A549 (cell line): ENCODE data around the gene LY6G6D. TPM values are rescaled to one million over a fixed set of nuclear protein-coding genes. Genes with fewer than 3 reads are reported as not detected.

Source experiments
- ATAC-seq, 2 experiments: fragments of 200-7000 bp in 1 of 2; fragments of >200 bp in 1 of 2; cut with Nextera tagmentation in 1 of 2; cut with Tn5 transposase in 1 of 2; 3 replicates each; pipeline versions ENCODE4 v1.8.0 to v1.9.1; 2018 to 2020; ENCODE audit warnings: mild to moderate bottlenecking in 1 of 2, moderate library complexity in 1 of 2
- CTCF ChIA-PET: fragments of 300-600 bp; sonication (Branson Sonifier 250); formaldehyde crosslinking; extraction: SDS; loops from one replicate; lab custom pipeline; 2021; ENCODE audit warnings: antibody characterized with exemption, inconsistent platforms; lab: Yijun Ruan, JAX
- POLR2A ChIA-PET: fragments of 350-600 bp; formaldehyde crosslinking; extraction: SDS; loops from one replicate; lab custom pipeline; 2021; ENCODE audit warnings: antibody characterized with exemption, inconsistent platforms; lab: Yijun Ruan, JAX
- DNase-seq, 2 experiments: peaks; one replicate each; pipeline versions ENCODE4 v3.0.0 to v3.0.0-alpha.2; 2011 to 2016; ENCODE audit warnings: low read depth in 1 of 2, low spot score in 1 of 2
- FAIRE-seq: peaks from 2 replicates; lab custom pipeline; 2011; peaks lifted over from hg19 to GRCh38; lab: Jason Lieb, UNC
- H3K27ac ChIP-seq, 2 experiments: fragments of >200 bp; sonication (Bioruptor Twin); formaldehyde crosslinking; 3 replicates each; pipeline ENCODE4 v1.5.1; 2016 to 2017
- H3K4me1 ChIP-seq: fragments of >200 bp; sonication (Bioruptor Twin); formaldehyde crosslinking; 3 replicates; pipeline ENCODE4 v1.6.1; 2016
- H3K4me2 ChIP-seq: fragments of >200 bp; sonication (Bioruptor Twin); formaldehyde crosslinking; 3 replicates; pipeline ENCODE4 v1.6.1; 2016
- H3K4me3 ChIP-seq: fragments of >200 bp; sonication (Bioruptor Twin); formaldehyde crosslinking; 3 replicates; pipeline ENCODE4 v1.5.1; 2016
- H3K9me3 ChIP-seq: fragments of >200 bp; sonication (Bioruptor Twin); formaldehyde crosslinking; 3 replicates; pipeline ENCODE4 v1.6.1; 2016
- BCL3 ChIP-seq: fragments of >200 bp; sonication (Bioruptor Twin); formaldehyde crosslinking; IDR thresholded peaks from 3 replicates; pipeline ENCODE4 v1.6.1; 2016
- CEBPB ChIP-seq, 2 experiments: fragments of >200 bp in 1 of 2; sonication (Bioruptor Twin) in 1 of 2; formaldehyde crosslinking in 1 of 2; IDR thresholded peaks; 2 replicates each; pipeline ENCODE4 v1.6.1; 2012 to 2016
- CHD2 ChIP-seq: fragments of 150-350 bp; IDR thresholded peaks from 2 replicates; pipeline ENCODE4 v1.6.1; 2014; ENCODE audit warnings: low read length; ENCODE audit not compliant: partially characterized antibody
- E2F6 ChIP-seq: IDR thresholded peaks from 2 replicates; pipeline ENCODE4 v1.6.1; 2012; ENCODE audit warnings: low read depth, borderline replicate concordance
- EHF ChIP-seq: fragments of 250-450 bp; sonication (Bioruptor Pico); IDR thresholded peaks from 2 replicates; pipeline ENCODE4 v1.5.0; 2020; ENCODE audit warnings: mild to moderate bottlenecking
- EHMT2 ChIP-seq: fragments of 200-600 bp; sonication (generic); IDR thresholded peaks from 2 replicates; pipeline ENCODE4 v1.6.1; 2016; ENCODE audit warnings: antibody characterized with exemption, low read depth, mild to moderate bottlenecking, moderate library complexity
- ELK1 ChIP-seq: fragments of 150-350 bp; IDR thresholded peaks from 2 replicates; pipeline ENCODE4 v1.6.1; 2014; ENCODE audit warnings: low read depth, mild to moderate bottlenecking, low read length
- EP300 ChIP-seq, 2 experiments: fragments of >200 bp; sonication (Bioruptor Twin); formaldehyde crosslinking; IDR thresholded peaks; 2 replicates in 1 of 2; 3 replicates in 1 of 2; pipeline ENCODE4 v1.6.1; 2016 to 2017
- ESRRA ChIP-seq: fragments of 150-350 bp; IDR thresholded peaks from 2 replicates; pipeline ENCODE4 v1.6.1; 2014; ENCODE audit warnings: mild to moderate bottlenecking, low read length, borderline replicate concordance
- FOSB ChIP-seq: fragments of 250-450 bp; sonication (Bioruptor Pico); IDR thresholded peaks from 2 replicates; pipeline ENCODE4 v1.5.0; 2020; ENCODE audit warnings: mild to moderate bottlenecking, moderate library complexity
- GATA3 ChIP-seq: IDR thresholded peaks from 2 replicates; pipeline ENCODE4 v1.6.1; 2012; ENCODE audit warnings: borderline replicate concordance
- HDAC2 ChIP-seq: fragments of 200-600 bp; sonication (generic); IDR thresholded peaks from 2 replicates; pipeline ENCODE4 v1.6.1; 2016
- HES2 ChIP-seq: fragments of >200 bp; sonication (Bioruptor Twin); formaldehyde crosslinking; IDR thresholded peaks from 2 replicates; pipeline ENCODE4 v1.6.1; 2016
- HEYL ChIP-seq: fragments of 250-450 bp; sonication (Bioruptor Pico); IDR thresholded peaks from 2 replicates; pipeline ENCODE4 v1.8.0; 2021; ENCODE audit warnings: mild to moderate bottlenecking, moderate library complexity
- HOXA7 ChIP-seq: fragments of 250-450 bp; sonication (Bioruptor Pico); IDR thresholded peaks from 2 replicates; pipeline ENCODE4 v1.5.0; 2020; ENCODE audit warnings: mild to moderate bottlenecking, moderate library complexity
- HOXB13 ChIP-seq: fragments of 250-450 bp; sonication (Bioruptor Pico); IDR thresholded peaks from 2 replicates; pipeline ENCODE4 v1.5.0; 2020; ENCODE audit warnings: low read depth, mild to moderate bottlenecking, moderate library complexity
- JUN ChIP-seq, 2 experiments: fragments of >200 bp; sonication (Bioruptor Twin); formaldehyde crosslinking; IDR thresholded peaks; 2 replicates in 1 of 2; 3 replicates in 1 of 2; pipeline ENCODE4 v1.6.1; 2016 to 2017
- MAX ChIP-seq: IDR thresholded peaks from 2 replicates; pipeline ENCODE4 v1.6.1; 2012
- NPAS2 ChIP-seq: fragments of 250-450 bp; sonication (Bioruptor Pico); IDR thresholded peaks from 2 replicates; pipeline ENCODE4 v1.8.0; 2022; ENCODE audit warnings: mild to moderate bottlenecking, moderate library complexity, borderline replicate concordance
- POLR2AphosphoS2 ChIP-seq: conservative IDR thresholded peaks from 2 replicates; pipeline ENCODE4 v1.6.1; 2012; ENCODE audit warnings: low read length, improper control_type of control experiment, inconsistent platforms
- RARB ChIP-seq: fragments of 250-450 bp; sonication (Bioruptor Pico); IDR thresholded peaks from 2 replicates; pipeline ENCODE4 v1.8.0; 2021; ENCODE audit warnings: mild to moderate bottlenecking, moderate library complexity
- REST ChIP-seq: fragments of 200-600 bp; sonication (generic); IDR thresholded peaks from 2 replicates; pipeline ENCODE4 v1.6.1; 2016; ENCODE audit warnings: antibody characterized with exemption, mild to moderate bottlenecking, moderate library complexity
- SMC3 ChIP-seq: fragments of >200 bp; sonication (Bioruptor Twin); formaldehyde crosslinking; IDR thresholded peaks from 3 replicates; pipeline ENCODE4 v1.6.1; 2018; ENCODE audit warnings: inconsistent platforms
- TFCP2L1 ChIP-seq: fragments of 250-450 bp; sonication (Bioruptor Pico); IDR thresholded peaks from 2 replicates; pipeline ENCODE4 v1.5.0; 2021; ENCODE audit warnings: mild to moderate bottlenecking
- ZFP36 ChIP-seq: fragments of 450-650 bp; IDR thresholded peaks from 2 replicates; pipeline ENCODE4 v1.6.1; 2014; ENCODE audit warnings: borderline replicate concordance; ENCODE audit not compliant: partially characterized antibody
- WGBS: methylation state at CpG from one replicate; pipeline ENCODE4 v1.1.6; 2017; ENCODE audit errors: missing lambda C conversion rate; 5-methylcytosine and 5-hydroxymethylcytosine counted together
- polyA plus RNA-seq, 4 experiments: library from polyadenylated mRNA; depleted of rRNA in 3 of 4; stranded (reverse); fragments of >200 nt; fragmentation: RNase III in 1 of 4; extraction: RNeasy Plus Mini Kit Qiagen cat#74134 plus additional on column Dnase treatment in 1 of 4; gene quantifications; 2 replicates in 3 of 4; 3 replicates in 1 of 4; pipeline ENCODE4 v1.2.3, GENCODE V29; 2011 to 2017

Gene LY6G6D
- polyA plus RNA-seq, 2 of the 4 experiments (the other 2 are of a cell fraction), result not detected

- POLR2A ChIA-PET, result interaction anchor here (1.0 kb wide), 1 partner anchor 141 kb away, joined by 3 read pairs; the partner anchor contains the start of gene HSPA1B
- no peak for ATAC-seq
- H3K4me2 ChIP-seq, result no peak overlapping the region
Observed at GRCh38 chr6:31686483-31686882, 28.7 kb upstream of the LY6G6D start.

GRCh38 chr6:31687321-31687720 is 27.8 kb upstream of the LY6G6D start:
- WGBS, result 86% methylated on average over 8 of the region's 8 CpGs
- no peak overlapping the region for H3K4me2 ChIP-seq
- H3K27ac ChIP-seq, result no peak overlapping the region
- H3K4me1 ChIP-seq, result no peaks in the 10 kb centered on the region; the same call in 2 of the 3 replicates
- H3K9me3 ChIP-seq, result no peaks in the 10 kb centered on the region
- POLR2A ChIA-PET, result no interaction called here
- no peak for FAIRE-seq
- ATAC-seq, result no peak
- no peak overlapping the region for H3K4me3 ChIP-seq
- CTCF ChIA-PET, result interaction anchor here (1.1 to 2.5 kb wide), 5 partner anchors 15 to 152 kb away, joined by 3 to 9 read pairs (median 7); partner anchors contain the start of gene ABHD16A
- TF ChIP-seq ZFP36, result no peak
- no peak for TF ChIP-seq CEBPB (IDR thresholded peaks at IDR 0.05)
- TF ChIP-seq SMC3, result no peak
- no peak for TF ChIP-seq TFCP2L1 (CRISPR knock-in tag)
- TF ChIP-seq E2F6, result no peak
- TF ChIP-seq FOSB (CRISPR knock-in tag), result no peak
- no peak for TF ChIP-seq NPAS2 (CRISPR knock-in tag)
- TF ChIP-seq EHF (CRISPR knock-in tag), result no peak
- TF ChIP-seq HEYL (CRISPR knock-in tag), result no peak
- TF ChIP-seq ELK1, result no peak
- no peak for TF ChIP-seq REST
- no peak for TF ChIP-seq HOXA7
- no peak for TF ChIP-seq RARB (CRISPR knock-in tag)
- no peak for TF ChIP-seq MAX
- no peak for TF ChIP-seq HOXB13
- TF ChIP-seq JUN (IDR thresholded peaks at IDR 0.05), result no peak
- no peak for TF ChIP-seq HDAC2
- TF ChIP-seq EHMT2, result no peak
- TF ChIP-seq, all 56 proteins: peak for 0
- DNase-seq, result no peak

More at GRCh38 chr6:31686483-31686882, 28.7 kb upstream of the LY6G6D start:
- Histone ChIP-seq H3K9me3 (no peaks in the 10 kb centered on the region), H3K4me1 (no peaks in the 10 kb centered on the region; the same call in 2 of the 3 replicates), H3K4me3 (no peak overlapping the region), H3K27ac (no peak overlapping the region)
- TF ChIP-seq ESRRA, result no peak
- TF ChIP-seq EP300 (IDR thresholded peaks at IDR 0.05), result no peak
- no peak for TF ChIP-seq HES2
- no peak for TF ChIP-seq POLR2AphosphoS2
- no peak for TF ChIP-seq ELK1
- no peak for TF ChIP-seq CHD2
- no peak for TF ChIP-seq BCL3
- TF ChIP-seq GATA3, result no peak
- FAIRE-seq, result no peak
- 91% methylated on average over 5 of the region's 5 CpGs for WGBS
- CTCF ChIA-PET, result interaction anchor here (1.1 to 2.1 kb wide), 3 partner anchors 84 to 152 kb away, joined by 3 to 7 read pairs (median 6); no protein-coding TSS in a partner anchor
- DNase-seq, result no peak
